HL-60 (cell line): ENCODE data around the gene KNL1.

Experiments
- DNase-seq, 2 experiments: peaks; one replicate each; pipeline ENCODE4 v3.0.0-alpha.2; 2010 to 2020; ENCODE audit warnings: low read depth in 1 of 2, low spot score in 1 of 2
- H3K27ac ChIP-seq: fragments of 250-450 bp; sonication (Bioruptor Pico); replicated peaks from 2 replicates; pipeline ENCODE4 v1.5.1; 2020; ENCODE audit warnings: mild to moderate bottlenecking, moderate library complexity
- H3K27me3 ChIP-seq: fragments of 250-450 bp; sonication (Bioruptor Pico); 2 replicates; pipeline ENCODE4 v1.5.1; 2021; ENCODE audit warnings: mild to moderate bottlenecking, moderate library complexity; ENCODE audit not compliant: insufficient read depth, poor library complexity, severe bottlenecking
- H3K4me3 ChIP-seq: replicated peaks from 2 replicates; pipeline ENCODE4 v1.5.1; 2011; ENCODE audit warnings: mild to moderate bottlenecking, control low read depth, low read length; ENCODE audit not compliant: insufficient read depth
- GABPA ChIP-seq: IDR thresholded peaks from 2 replicates; pipeline ENCODE4 v1.6.1; 2012; ENCODE audit warnings: low read depth
- POLR2AphosphoS5 ChIP-seq: IDR thresholded peaks from 2 replicates; pipeline ENCODE4 v1.6.1; 2012; ENCODE audit warnings: low read depth
- SPI1 ChIP-seq: IDR thresholded peaks from 2 replicates; pipeline ENCODE4 v1.6.1; 2012; ENCODE audit warnings: low read depth, mild to moderate bottlenecking, borderline replicate concordance
- TF ChIP-seq, protein P1 (sequence below): IDR thresholded peaks from one replicate; pipeline ENCODE4 v1.5.1; 2011; ENCODE audit warnings: low read length, control low read depth, inconsistent platforms; ENCODE audit not compliant: insufficient read depth
- TF ChIP-seq, protein P2 (sequence below): IDR thresholded peaks from 2 replicates; pipeline ENCODE4 v1.6.1; 2012; ENCODE audit warnings: low read depth; ENCODE audit not compliant: insufficient replicate concordance

The KNL1 gene

DNA sequence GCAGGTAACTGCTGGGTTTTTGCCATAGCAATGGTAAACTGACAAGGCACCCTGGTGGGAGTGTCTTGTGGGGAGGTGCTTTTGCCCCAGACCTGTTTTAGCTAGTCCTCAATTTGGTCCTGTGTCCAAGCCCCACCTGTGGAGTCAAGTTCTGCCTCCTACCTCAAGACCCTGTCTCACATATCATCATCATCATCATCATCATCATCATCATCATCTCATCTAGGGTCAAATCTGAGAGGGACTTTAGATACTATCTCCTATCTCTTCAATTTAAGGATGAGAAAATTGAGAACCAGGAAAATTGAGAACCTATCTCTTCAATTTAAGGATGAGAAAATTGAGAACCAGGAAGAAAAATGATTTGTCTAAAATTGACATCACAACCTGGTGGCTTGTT lies 9.9 kb downstream of the KNL1 start:
- H3K27ac ChIP-seq: no peak overlapping the region
- no peak overlapping the region for H3K4me3 ChIP-seq
- no peak for DNase-seq
- TF ChIP-seq, protein P1, sequence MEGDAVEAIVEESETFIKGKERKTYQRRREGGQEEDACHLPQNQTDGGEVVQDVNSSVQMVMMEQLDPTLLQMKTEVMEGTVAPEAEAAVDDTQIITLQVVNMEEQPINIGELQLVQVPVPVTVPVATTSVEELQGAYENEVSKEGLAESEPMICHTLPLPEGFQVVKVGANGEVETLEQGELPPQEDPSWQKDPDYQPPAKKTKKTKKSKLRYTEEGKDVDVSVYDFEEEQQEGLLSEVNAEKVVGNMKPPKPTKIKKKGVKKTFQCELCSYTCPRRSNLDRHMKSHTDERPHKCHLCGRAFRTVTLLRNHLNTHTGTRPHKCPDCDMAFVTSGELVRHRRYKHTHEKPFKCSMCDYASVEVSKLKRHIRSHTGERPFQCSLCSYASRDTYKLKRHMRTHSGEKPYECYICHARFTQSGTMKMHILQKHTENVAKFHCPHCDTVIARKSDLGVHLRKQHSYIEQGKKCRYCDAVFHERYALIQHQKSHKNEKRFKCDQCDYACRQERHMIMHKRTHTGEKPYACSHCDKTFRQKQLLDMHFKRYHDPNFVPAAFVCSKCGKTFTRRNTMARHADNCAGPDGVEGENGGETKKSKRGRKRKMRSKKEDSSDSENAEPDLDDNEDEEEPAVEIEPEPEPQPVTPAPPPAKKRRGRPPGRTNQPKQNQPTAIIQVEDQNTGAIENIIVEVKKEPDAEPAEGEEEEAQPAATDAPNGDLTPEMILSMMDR: no peak
- TF ChIP-seq SPI1 (no peak), GABPA (no peak), POLR2AphosphoS5 (no peak)
- TF ChIP-seq, protein P2, sequence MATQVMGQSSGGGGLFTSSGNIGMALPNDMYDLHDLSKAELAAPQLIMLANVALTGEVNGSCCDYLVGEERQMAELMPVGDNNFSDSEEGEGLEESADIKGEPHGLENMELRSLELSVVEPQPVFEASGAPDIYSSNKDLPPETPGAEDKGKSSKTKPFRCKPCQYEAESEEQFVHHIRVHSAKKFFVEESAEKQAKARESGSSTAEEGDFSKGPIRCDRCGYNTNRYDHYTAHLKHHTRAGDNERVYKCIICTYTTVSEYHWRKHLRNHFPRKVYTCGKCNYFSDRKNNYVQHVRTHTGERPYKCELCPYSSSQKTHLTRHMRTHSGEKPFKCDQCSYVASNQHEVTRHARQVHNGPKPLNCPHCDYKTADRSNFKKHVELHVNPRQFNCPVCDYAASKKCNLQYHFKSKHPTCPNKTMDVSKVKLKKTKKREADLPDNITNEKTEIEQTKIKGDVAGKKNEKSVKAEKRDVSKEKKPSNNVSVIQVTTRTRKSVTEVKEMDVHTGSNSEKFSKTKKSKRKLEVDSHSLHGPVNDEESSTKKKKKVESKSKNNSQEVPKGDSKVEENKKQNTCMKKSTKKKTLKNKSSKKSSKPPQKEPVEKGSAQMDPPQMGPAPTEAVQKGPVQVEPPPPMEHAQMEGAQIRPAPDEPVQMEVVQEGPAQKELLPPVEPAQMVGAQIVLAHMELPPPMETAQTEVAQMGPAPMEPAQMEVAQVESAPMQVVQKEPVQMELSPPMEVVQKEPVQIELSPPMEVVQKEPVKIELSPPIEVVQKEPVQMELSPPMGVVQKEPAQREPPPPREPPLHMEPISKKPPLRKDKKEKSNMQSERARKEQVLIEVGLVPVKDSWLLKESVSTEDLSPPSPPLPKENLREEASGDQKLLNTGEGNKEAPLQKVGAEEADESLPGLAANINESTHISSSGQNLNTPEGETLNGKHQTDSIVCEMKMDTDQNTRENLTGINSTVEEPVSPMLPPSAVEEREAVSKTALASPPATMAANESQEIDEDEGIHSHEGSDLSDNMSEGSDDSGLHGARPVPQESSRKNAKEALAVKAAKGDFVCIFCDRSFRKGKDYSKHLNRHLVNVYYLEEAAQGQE: no peak
- H3K27me3 ChIP-seq: no peaks in the 10 kb centered on the region

DNA sequence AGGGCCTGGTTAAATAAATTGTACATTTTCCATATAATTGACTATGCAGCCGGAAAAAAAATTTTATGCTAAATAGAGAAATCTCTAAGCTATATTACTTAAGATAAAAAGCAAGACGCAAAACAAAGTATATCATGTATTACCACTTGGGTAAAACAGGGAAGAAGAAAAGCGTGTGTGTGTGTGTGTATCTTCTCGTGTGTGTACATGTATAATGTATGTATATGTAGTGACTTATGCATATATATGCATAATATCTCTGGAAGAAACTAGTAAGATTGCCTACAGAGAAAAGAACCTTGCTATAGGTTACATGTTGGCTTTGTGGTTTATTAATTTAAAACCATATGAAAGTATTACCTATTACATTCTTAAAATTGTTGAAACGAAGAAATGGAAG lies 19.0 kb downstream of the KNL1 start:
- TF ChIP-seq, protein P1: no peak
- no peak for TF ChIP-seq POLR2AphosphoS5
- H3K27ac ChIP-seq: no peak overlapping the region
- no peak overlapping the region for H3K4me3 ChIP-seq
- DNase-seq: no peak
- no peaks in the 10 kb centered on the region for H3K27me3 ChIP-seq

DNA sequence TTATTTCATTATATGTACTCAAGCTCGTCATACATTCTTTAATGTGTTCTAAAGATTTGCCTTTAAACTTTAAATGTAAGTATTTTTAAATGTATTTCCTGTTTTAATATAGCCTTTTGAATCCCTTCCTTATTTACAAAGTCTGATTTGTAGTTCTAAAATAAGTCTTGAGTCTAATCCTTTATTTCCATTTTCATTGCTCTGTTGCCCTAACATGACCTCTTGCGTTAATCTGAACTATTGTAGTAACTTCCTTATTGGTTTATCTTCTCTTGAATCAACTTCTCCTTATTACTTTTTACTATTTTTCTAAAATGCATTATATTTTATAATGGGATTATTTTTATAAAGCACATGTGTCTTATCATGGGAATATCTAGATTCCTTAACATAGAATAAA lies 24.0 kb downstream of the KNL1 start:
- no peaks in the 10 kb centered on the region for H3K27me3 ChIP-seq
- TF ChIP-seq GABPA (no peak), POLR2AphosphoS5 (no peak)
- TF ChIP-seq, protein P2: no peak
- H3K27ac ChIP-seq: no peak overlapping the region
- no peak overlapping the region for H3K4me3 ChIP-seq
- DNase-seq: peak; percentile 9 to 28

DNA sequence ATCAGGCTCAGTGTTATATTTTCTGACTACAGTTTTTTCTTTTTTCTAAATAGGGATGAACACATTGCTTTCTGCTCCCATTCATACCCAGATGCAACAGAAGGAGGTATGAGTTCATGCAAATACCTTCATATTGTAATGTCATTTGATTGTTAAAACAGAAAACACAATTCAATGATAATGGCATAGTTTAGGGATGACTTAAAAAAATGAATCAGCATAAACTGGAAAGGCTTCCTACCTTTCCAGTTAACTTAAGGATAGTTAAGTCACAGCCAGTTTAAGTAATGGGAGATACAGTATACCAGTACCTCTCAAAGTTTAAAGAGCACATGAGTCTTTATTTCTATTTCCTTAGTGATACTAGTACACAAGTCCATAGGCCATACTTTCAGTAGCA lies 24.9 kb downstream of the KNL1 start:
- TF ChIP-seq, protein P2: no peak
- TF ChIP-seq SPI1 (no peak), POLR2AphosphoS5 (no peak), GABPA (no peak)
- TF ChIP-seq, protein P1: no peak
- H3K27me3 ChIP-seq: no peaks in the 10 kb centered on the region
- DNase-seq: no peak
- no peak overlapping the region for H3K4me3 ChIP-seq
- no peak overlapping the region for H3K27ac ChIP-seq
